H4 (cell line): Measurements from ENCODE around the gene DSCAML1. TPM values are rescaled to one million over a fixed set of nuclear protein-coding genes. Genes with fewer than 3 reads are reported as not detected.

Experiments
- DNase-seq: peaks from one replicate; pipeline ENCODE4 v3.0.0-alpha.2; 2015; ENCODE audit warnings: low spot score
- total RNA-seq: library from RNA; depleted of rRNA; stranded (reverse); fragments of >200 nt; shearing (Covaris generic); gene quantifications from 2 replicates; pipeline ENCODE4 v1.2.3, GENCODE V29; 2014

The DSCAML1 gene
- total RNA-seq, 1 experiment from 2014 or later, result not detected

DNA sequence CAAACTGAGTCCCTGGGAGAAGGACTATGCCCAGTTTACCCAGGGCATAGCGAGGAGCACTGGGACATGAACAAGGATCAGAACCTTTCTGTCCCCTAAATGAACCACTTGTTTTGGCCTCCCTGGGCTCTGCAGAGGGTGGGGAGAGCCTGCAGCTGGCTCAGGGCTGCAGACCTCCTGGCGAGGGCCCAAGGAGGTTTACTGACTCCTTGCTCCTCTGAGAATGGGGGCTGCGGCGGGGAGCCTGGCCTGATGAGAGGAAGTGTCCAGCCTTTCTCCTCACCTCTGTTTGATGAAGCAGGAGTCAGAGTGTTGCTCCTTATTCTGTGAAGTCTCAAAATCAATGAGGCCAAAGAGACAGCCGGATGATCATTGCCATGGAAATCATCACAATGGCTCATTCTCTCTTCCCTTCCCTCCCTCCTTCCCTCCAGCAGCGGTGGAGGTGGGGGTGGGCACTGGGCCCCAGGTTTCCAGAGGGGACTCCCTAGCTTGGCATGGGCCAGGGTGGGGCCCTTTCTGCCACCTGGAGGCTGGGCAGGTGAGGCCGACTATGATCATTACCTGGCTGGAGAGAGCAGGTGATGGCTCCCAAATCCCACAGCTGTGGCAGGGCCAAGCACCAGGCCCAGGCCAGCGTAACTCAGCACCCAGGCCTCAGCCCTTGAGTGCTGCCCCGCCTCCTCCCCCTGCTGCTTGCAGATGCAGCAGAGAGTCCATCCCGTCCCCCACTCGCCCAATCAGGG is 299.6 kb downstream of the DSCAML1 start:
- DNase-seq, result no peak

DNA sequence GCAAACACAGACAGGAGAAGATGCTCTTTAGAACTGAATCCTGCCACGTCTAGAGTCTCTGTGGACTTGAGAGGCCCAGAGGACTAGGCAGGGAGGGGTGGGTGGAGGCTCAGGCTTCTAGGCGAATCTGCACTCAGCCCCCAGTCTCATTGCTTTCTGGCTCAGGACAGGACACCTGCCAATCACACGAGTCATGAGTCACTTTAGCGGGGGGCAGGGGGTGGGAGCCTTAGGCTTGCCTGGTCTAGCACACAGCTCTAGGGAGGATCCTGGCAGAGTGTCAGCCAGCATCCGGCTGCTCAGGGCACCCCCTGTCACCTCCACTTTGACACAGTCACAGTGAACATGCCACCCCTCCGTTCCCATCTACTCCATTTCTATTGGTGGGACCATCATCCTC is 301.7 kb downstream of the DSCAML1 start:
- no peak for DNase-seq

DNA sequence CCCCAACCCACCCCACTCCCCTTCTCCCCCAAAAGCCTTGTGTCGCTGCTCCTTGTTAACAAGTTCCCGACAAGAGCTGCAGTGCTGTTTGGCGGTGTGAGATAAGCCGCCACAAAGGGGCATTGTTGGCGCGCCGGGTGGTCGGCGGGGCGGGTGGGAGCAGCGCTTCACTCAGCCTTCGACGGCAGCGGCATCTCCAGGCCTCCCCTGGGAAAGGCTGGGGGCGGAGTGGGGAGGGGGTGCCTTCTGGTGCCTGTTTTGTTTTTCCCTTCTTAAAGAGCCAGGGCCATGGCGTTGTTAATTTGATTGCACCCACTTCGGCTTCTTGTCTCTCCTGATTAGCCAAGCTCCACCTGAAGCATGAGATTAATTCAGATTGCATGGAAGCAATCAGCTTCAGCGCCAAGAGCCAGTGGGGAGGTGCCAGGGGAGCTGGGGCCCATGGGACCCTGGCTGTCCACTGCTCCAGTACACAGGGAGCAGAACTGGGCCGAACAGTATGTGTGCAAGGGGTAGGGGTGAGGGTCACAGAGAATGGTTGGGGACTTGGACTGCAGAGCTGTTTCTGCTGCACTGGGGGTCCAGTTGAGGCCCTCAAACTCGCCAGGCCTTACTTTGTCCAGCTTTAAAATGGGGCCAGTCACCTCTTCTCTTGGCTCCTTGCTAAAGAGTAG is 304.3 kb downstream of the DSCAML1 start:
- no peak for DNase-seq

DNA sequence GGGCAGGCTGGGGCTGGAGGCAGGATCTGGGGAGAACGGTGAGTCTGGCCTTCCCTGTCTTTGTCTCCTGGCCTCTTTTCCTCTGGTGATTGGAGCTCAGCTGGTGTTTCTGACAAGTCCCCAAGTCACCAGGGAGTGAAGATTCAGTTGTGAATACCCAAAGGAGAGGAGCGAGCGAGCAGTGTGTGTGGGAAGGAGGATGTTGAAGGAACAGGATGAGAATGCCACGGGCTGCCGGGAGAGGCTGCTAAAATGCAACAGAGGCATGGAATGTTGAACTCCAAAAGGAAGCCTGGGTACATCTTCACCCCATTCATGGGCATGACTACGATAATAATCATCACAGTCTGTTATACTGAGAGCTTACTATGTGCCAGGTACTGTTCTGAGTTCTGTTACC is 306.1 kb downstream of the DSCAML1 start:
- no peak for DNase-seq

DNA sequence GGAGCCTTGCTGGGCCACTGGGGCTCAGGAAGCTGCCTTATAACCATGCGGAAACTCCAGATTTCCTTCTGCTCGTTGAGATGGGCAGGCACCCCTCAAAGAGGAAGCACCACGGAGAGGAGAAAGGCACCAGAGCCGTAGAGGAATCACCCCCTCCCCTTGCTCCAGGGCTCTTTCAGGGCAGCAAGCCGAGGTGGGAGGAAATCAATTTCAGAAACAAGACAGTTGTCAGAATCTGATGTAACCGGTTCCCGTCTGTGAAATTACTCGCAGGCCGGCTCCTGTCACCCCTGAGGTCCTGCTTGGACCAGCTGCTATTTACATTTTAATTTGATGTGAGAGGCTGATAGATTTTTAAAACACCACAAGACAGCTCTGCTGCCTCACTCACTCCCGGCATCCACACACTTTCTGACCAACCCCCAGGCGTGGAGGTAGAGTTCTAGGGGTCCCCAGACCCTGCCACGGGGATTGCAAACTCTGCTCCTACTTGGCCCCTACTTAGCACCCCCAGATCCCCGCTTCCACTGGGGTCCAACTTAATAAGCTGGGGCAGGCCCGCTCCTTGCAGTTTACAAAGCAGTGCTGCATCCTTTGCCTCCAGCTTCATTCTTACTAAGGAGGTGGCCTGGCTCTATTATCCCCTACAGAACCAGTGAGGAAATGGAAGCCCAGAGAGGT is 306.9 kb downstream of the DSCAML1 start:
- no peak for DNase-seq

DNA sequence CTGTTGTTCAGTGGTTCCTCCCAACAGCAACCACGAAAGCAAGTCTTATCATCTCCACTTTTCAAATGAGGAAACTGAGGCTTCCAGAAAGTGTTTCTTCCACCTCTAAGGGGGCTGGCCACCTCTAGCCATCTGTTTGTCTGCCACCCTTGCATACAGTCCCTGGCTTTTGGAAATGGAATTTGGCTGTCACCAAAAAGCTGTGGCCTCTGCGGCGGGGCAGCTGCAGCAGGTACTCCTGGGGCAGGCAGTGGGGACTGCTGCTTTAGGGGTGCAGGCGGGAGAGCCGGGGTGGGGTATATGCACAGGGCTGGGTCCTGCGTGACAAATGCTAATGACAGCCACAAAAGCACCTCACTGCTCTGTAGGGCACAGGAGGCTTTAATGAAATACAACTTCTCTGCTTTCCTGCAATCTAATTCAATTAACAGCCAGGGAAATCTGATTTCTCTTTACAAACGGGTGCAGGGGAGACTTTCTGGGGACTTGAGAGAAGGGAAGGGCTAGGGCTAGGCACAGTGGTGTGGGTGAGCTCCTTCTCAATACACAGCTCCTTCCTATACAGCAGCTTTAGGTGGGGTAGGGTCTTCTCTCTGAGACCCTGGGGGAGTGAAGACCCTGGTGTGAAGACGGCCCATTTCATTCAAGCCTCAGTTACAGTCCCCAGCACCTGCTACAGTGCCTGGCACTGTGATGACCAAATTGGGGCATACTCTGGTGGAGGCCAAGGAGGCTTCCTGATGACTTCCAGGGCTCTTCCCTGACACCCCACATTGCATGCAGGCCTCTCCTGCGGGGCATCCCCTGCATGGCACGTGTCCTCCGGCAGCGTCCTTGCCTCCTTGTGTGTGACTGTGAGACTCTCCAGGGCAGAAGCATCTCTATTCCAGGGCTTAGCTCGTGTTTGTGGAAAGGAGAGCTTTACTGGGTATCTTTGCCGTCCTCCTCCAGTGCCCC is 307.7 kb downstream of the DSCAML1 start:
- DNase-seq, result no peak

DNA sequence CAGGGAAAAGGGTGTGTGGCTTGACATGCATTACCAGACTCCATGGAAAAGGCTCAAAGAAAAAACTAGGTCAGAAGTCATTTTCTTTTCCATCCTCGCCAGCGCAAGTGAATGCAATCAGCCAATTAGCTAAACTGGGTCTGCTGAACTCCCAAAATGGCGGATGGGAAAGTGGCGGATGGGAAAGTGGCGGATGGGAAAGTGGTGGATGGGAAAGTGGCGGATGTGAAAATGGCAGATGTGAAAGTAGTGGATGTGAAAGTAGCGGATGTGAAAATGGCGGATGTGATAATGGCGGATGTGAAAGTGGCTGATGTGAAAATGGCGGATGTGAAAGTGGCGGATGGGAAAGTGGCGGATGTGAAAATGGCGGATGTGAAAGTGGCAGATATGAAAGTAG is 311.0 kb downstream of the DSCAML1 start:
- DNase-seq, result no peak

DNA sequence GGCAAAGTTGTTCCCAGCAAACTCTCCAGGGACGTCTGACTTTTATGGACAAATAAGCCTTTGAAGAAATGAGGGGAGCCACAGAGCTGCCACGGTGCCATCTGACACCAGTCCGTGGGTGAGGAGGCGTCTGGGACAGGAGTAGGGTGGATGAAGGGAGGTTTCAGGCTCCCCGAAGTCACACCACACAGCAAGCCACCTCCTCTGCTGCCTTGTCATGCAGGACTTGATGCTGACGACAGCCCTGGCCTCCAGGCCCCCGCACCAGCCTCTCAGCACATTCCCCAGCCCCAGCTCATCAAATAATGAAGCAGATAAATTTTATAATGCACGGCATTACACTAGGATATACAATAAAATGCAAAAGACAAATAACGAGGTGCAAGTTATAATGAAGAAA is 312.9 kb downstream of the DSCAML1 start:
- DNase-seq, result no peak

DNA sequence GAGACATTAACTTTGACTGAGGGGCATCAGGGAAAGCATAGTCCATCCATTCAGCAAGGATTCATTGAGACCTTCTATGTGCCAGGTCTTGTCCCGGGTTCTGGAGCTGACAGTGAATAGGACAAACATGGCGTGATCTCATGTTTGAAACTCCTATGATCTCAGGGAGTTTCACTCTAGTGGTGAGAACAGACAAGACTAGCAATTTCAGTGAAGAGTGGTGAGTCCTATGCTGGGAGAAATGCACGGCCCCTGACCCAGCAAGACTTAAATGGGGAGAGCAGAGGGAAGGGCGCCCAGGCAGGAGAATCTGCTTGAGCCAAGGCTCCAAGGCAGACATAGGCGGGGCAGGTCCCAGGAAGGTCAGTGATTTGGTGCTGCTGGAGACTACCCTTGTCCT is 313.6 kb downstream of the DSCAML1 start:
- no peak for DNase-seq

DNA sequence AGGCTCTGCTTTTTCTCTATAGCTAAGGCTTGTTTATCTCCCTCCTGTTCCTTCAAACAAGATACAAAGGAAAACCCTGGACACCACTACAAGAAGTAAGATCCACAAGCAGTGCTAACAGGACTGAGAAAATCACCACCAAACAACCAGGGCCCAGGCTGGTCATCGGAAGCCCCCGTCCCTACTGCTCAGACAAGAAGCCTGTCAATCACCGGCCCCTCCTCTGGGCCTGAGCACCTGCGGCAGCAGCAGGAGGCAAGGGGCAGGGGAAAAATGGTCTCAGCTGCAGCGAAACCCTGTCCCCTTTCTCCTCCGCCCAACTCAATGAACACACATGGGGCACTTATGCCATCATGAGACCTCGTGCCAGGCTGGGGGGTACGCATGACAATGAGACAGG is 314.1 kb downstream of the DSCAML1 start:
- DNase-seq, result no peak

DNA sequence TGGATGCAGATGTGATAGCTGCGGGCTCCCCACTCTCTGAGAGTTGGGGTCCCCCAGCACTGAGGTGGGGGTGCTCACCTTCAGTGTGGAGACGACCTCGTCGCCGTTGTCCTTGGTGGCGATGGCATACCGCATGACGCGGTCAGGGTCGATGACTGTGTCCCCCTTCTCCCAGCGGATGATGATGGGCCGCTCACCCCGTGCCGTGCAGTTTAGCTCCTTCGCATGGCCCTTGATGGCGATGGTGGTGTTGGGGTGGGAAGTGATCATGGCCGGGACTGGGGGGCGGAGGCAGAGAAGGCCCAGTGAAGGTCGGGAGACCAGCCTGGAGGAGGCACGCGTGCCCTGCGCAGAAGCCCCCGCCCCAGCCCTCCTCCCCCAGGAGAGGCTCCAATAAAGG is 315.1 kb downstream of the DSCAML1 start:
- DNase-seq, result no peak

DNA sequence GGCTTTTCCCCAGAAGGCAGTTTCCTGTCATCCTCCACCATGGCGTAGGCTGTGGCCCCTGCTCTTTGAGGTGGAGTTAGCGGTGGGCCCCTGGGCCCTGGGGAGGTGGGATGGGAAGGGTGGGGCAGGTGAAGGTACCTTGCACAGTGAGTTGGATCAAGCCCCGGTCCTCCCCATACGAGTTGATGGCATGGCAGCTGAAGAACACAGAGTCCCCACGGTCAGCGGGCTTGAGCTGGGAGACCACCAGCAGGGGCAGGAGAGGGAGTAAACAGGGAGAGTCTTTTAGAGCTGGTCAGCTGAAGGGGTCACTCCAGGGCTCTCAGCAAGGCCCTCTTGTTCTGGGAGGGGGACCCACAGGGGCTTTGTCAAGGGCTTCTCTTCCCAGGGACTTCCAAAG is 316.0 kb downstream of the DSCAML1 start:
- DNase-seq, result no peak

DNA sequence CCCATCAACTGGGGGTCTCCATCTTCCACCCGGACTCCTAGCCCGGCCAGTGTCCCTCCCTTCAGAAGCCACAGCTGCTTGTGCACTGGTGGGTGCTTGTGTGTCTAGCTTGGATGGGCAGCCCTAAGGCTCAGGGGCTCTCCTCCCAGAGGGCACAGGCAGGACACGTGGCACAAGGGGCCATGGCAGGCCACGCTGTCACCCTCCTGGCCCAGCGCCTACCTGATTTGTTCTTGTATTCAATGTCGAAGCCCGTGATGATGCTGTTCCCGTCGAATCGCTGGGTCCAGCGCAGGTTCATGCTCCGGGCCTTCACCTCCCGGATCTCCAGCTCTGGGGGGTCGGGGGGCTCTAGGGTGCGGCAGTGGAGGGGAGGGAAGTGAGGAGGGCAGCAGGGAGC is 316.8 kb downstream of the DSCAML1 start:
- DNase-seq, result no peak

DNA sequence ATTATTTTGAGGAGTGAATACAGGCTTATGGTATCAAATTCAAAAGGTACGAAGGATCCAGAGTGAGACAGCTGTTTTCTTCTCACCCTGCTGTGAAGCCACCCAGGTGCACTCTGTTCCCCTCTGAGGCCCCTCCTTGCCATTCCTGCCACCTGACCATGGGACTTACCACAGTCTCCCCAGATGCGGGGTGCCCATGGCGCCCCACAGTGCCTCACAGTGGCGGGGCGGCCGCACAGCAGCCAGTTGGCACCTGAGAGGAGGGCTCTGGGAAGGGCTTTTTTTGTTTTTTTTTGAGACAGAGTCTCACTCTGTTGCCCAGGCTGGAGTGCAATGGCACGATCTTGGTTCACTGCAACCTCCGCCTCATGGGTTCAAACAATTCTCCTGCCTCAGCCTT is 317.6 kb downstream of the DSCAML1 start:
- DNase-seq, result no peak

DNA sequence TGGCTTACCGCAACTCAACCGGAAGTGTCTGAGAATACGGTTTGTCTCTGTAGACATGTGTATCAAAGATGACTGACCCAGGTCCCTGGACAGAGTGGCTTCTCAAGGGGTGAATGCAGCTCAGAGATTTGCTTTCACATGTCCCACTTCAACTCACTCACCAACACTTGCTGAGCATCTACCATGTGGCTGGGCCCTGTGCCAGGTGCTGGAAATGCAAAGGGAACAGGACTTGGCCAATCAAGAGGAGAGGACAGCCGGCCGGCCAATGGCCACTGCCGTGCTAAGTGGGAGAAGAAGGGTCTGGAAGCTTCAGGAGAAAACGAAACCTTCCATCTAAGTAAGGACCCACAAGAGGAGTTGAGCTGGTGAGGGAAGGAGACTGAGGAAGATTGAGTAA is 318.1 kb downstream of the DSCAML1 start:
- no peak for DNase-seq

DNA sequence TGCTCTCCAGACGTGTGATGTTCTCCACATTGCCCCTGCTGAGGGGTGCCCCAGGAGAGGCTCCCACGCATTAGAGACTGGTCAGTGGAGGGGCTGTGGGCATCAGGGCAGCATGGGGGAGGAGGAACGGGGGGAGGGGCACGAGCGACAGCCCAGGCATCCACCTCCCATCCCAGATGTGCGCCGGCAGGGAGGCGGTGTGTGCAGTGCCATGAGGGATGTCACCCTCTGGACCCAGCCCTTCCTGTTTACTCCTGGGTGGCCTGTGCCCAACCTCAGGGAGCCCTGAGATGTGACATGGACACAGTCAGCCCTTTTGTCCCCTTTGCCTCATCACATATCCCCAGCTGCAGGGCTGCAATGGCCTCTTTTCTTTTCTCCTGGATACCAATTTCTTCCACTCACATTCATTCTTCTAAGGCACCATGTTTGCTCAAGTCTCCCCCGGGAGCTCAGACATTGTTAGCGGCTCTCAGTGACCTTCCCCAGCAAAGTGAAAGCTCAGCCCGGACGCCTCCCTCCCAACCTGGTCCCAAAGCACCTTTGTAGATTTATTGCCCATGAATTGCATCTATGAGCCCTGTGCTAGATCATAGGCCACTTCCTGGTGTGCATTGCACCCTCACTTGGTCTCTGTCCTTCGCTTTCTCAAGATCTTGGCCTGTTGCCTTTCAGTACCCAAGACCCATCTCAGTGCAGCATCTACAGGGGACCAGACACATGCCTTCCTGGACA is 318.7 kb downstream of the DSCAML1 start:
- DNase-seq, result no peak

DNA sequence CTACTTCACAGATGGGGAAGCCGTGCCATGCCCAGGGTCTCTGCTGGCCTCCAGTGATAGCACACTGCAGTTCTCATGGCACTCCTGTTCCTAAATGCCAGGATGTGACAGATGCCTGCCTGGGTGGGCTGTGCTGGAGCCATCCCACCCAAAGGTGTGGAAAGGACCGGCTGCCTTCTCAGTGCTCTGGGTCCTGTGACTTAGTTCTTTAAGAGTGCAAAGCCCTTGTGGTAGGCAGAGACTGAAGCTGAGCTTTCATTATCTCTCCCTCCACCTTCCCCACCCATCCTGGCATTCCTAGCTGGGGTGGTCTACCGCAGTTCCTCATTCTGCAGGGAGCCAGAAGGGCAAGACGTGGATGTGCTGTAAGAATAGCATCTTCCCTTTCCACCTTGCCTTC is 319.3 kb downstream of the DSCAML1 start:
- DNase-seq, result no peak

DNA sequence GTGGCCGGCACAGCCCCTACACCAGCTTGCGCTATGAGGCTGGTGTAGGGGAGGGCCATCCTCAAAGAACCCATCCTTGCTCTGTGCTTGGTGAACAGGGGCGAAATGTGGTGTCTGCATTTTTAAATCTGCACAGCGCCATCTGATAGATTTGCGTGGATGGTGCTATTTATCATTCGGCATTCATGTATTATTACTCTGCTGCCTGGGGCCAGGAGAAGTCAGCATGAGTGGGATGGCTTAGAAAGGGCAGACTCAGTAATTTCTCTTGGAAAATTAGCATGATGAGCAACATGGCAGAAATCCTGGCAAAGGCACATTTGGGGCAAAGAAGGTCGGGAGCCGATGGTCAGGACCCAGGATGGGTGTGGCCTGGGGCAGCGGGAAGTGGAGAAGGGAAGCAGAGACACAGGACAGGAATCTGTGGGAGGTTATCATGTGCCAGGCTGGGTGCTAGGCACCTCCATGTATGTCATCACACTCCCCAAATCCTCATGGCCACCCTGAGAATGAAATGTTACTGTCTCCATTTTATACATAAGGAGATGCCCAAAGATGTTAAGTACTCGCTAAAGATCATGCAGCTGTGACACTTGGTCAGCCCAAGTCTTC is 320.4 kb downstream of the DSCAML1 start:
- DNase-seq, result no peak

DNA sequence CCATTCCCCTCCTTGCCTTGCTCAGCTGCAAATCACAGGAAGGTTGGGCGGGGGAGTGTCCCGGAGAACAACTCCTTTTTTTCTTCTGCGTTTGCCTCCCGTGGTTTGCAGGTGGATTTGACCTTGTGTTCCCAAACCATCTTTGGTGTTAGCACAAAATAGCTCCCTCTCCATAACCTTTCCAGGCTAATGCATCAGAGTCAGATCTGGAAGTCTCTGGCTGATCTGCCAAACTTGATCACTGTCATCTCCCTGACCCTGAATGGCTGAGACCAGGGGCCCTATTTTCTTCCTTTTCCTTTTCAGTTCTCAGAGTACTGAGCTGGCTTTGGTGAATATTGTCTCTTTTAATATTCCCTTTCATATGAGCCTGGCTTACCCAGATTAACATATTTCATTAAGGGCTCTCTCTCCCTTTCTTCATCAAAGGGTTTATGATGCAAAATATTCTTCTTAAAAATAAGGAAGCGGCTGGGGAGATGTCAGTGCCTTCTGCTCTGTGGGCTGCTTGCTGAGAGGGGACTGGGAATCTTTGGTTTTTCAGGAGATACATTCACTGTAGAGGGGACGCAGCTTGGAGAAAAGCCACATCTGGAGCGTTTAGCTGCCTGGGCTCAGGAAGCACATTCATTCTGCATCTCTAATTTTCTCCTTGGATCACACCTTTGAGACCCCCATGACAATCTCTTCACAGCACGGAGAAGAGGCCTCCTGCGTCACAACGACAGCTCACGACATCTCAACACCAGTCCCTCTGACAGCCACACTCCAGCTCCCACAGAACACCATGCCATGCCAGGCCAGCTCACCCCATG is 321.1 kb downstream of the DSCAML1 start:
- no peak for DNase-seq
